Sigmoid colon (tissue), 7 donors: ENCODE results near the gene PPFIA2. TPM values are rescaled to one million over a fixed set of nuclear protein-coding genes. Genes with fewer than 3 reads are reported as not detected.

Experiments
- DNase-seq: peaks from one replicate; pipeline ENCODE4 v3.0.0-alpha.2; 2019
- H3K27ac ChIP-seq, 4 donors: fragments of 200-600 bp; sonication (generic); one replicate each; pipeline ENCODE4 v1.5.1; 2016 to 2019; ENCODE audit warnings: mild to moderate bottlenecking in 1 of 4
- H3K27me3 ChIP-seq, 3 donors: fragments of 200-600 bp; sonication (generic); one replicate each; pipeline ENCODE4 v1.5.1; 2019; ENCODE audit warnings: mild to moderate bottlenecking in 1 of 3
- H3K36me3 ChIP-seq, 4 donors: fragments of 200-600 bp; sonication (generic); one replicate each; pipeline ENCODE4 v1.5.1; 2016 to 2019
- H3K4me1 ChIP-seq, 4 donors: fragments of 200-600 bp; sonication (generic); one replicate each; pipeline ENCODE4 v1.5.1; 2017 to 2019
- H3K4me3 ChIP-seq, 4 donors: fragments of 200-600 bp; sonication (generic); one replicate each; pipeline ENCODE4 v1.5.1; 2017 to 2019; ENCODE audit warnings: mild to moderate bottlenecking in 2 of 4, moderate library complexity in 1 of 4
- H3K9me3 ChIP-seq, 4 donors: fragments of 200-600 bp in 3 of 4; sonication (generic) in 3 of 4; one replicate each; pipeline versions ENCODE4 v1.5.1 to v1.6.1; 2013 to 2019
- CTCF ChIP-seq, 4 experiments: fragments of 450-650 bp in 3 of 4; fragments of 200-600 bp in 1 of 4; IDR thresholded peaks; one replicate each; pipeline ENCODE4 v1.5.1; 2016 to 2019; ENCODE audit warnings: antibody characterized with exemption in 4 of 4, mild to moderate bottlenecking in 3 of 4, moderate library complexity in 2 of 4
- EP300 ChIP-seq, 4 donors: sonication (generic); formaldehyde crosslinking; IDR thresholded peaks; one replicate each; pipeline ENCODE4 v1.6.1; 2017; ENCODE audit warnings: antibody characterized with exemption in 4 of 4
- POLR2A ChIP-seq, 2 donors: fragments of 450-650 bp; IDR thresholded peaks; one replicate each; pipeline ENCODE4 v1.6.1; 2016; ENCODE audit warnings: antibody characterized with exemption in 2 of 2, mild to moderate bottlenecking in 2 of 2, moderate library complexity in 2 of 2
- POLR2AphosphoS5 ChIP-seq, 4 donors: sonication (generic); formaldehyde crosslinking; IDR thresholded peaks; one replicate each; pipeline ENCODE4 v1.6.1; 2017; ENCODE audit warnings: antibody characterized with exemption in 4 of 4
- WGBS, 2 donors: extraction: QIAGEN DNeasy Blood & Tissue Kit; methylation state at CpG; one replicate each; pipeline ENCODE4 v1.1.7; 2013; 5-methylcytosine and 5-hydroxymethylcytosine counted together
- intact Hi-C: fragments of 100-400 bp; cut with DNase I; formaldehyde crosslinking; loops from one replicate; pipeline ENCODE4 v1.15.1; 2023
- polyA plus RNA-seq, 3 donors: library from polyadenylated mRNA; stranded (reverse); fragments of 200-250 nt; gene quantifications; one replicate each; pipeline ENCODE4 v1.2.3, GENCODE V29; 2013
- total RNA-seq, 4 donors: library from RNA; depleted of rRNA; stranded (reverse); fragments of >200 nt; gene quantifications; one replicate each; pipeline ENCODE4 v1.1.0, GENCODE V29; 2016
- donor health status: healthy with polysubstance abuse.
- donor health status: Bipolar disorder and iron deficiency.
- donor health status: healthy.

Gene PPFIA2
- total and polyA plus RNA-seq, 7 donors, result 0.44 to 4.4 (median 2.5) TPM; not detected in 2

GRCh38 chr12:81370456-81370855, 388.7 kb downstream of the PPFIA2 start:
- TF ChIP-seq POLR2AphosphoS5 (IDR thresholded peaks at IDR 0.05) (no peak), POLR2A (IDR thresholded peaks at IDR 0.05) (no peak), EP300 (IDR thresholded peaks at IDR 0.05) (no peak), CTCF (IDR thresholded peaks at IDR 0.05) (no peak)
- WGBS, 2 donors, result 26 to 63% methylated on average over 1 of the region's 1 CpG
- intact Hi-C loops, result no loop called here

GRCh38 chr12:81369175-81369574, 390.0 kb downstream of the PPFIA2 start:
- Histone ChIP-seq H3K27ac (no peak overlapping the region), H3K36me3 (no peaks in the 10 kb centered on the region), H3K9me3 (no peaks in the 10 kb centered on the region), H3K4me1 (no peaks in the 10 kb centered on the region), H3K27me3 (no peaks in the 10 kb centered on the region), H3K4me3 (no peak overlapping the region)
- no peak for DNase-seq
- TF ChIP-seq POLR2A (IDR thresholded peaks at IDR 0.05), result no peak
- no peak for TF ChIP-seq POLR2AphosphoS5 (IDR thresholded peaks at IDR 0.05)
- no peak for TF ChIP-seq CTCF (IDR thresholded peaks at IDR 0.05)
- no peak for TF ChIP-seq EP300 (IDR thresholded peaks at IDR 0.05)
- intact Hi-C loops, result no loop called here

More at GRCh38 chr12:81370456-81370855, 388.7 kb downstream of the PPFIA2 start:
- Histone ChIP-seq H3K9me3 (no peaks in the 10 kb centered on the region), H3K27ac (no peak overlapping the region), H3K4me3 (no peak overlapping the region), H3K4me1 (no peaks in the 10 kb centered on the region), H3K27me3 (no peaks in the 10 kb centered on the region), H3K36me3 (no peaks in the 10 kb centered on the region)
- no peak for DNase-seq

- TF ChIP-seq EP300 (IDR thresholded peaks at IDR 0.05) (no peak), POLR2AphosphoS5 (IDR thresholded peaks at IDR 0.05) (no peak), POLR2A (IDR thresholded peaks at IDR 0.05) (no peak), CTCF (IDR thresholded peaks at IDR 0.05) (no peak)
- H3K36me3 ChIP-seq, result no peaks in the 10 kb centered on the region
- intact Hi-C loops, result no loop called here
- WGBS, 2 donors, result 46 to 67% methylated on average over 2 of the region's 2 CpGs
- H3K9me3 ChIP-seq, result no peaks in the 10 kb centered on the region
- no peaks in the 10 kb centered on the region for H3K4me1 ChIP-seq
- no peak overlapping the region for H3K4me3 ChIP-seq
- no peak for DNase-seq
- H3K27ac ChIP-seq, result no peak overlapping the region
- H3K27me3 ChIP-seq, result no peaks in the 10 kb centered on the region
Observed at GRCh38 chr12:81365284-81365683, 393.9 kb downstream of the PPFIA2 start.

GRCh38 chr12:81360916-81361315, 398.2 kb downstream of the PPFIA2 start:
- H3K4me3 ChIP-seq, result no peak overlapping the region
- intact Hi-C loops, result no loop called here
- TF ChIP-seq CTCF (IDR thresholded peaks at IDR 0.05), result no peak
- no peak for TF ChIP-seq EP300 (IDR thresholded peaks at IDR 0.05)
- no peak for TF ChIP-seq POLR2AphosphoS5 (IDR thresholded peaks at IDR 0.05)
- TF ChIP-seq POLR2A (IDR thresholded peaks at IDR 0.05), result no peak
- no peaks in the 10 kb centered on the region for H3K27me3 ChIP-seq
- no peak overlapping the region for H3K27ac ChIP-seq
- no peak for DNase-seq
- no peaks in the 10 kb centered on the region for H3K9me3 ChIP-seq
- H3K4me1 ChIP-seq, result no peaks in the 10 kb centered on the region
- H3K36me3 ChIP-seq, result no peaks in the 10 kb centered on the region

GRCh38 chr12:81359736-81360135, 399.4 kb downstream of the PPFIA2 start:
- intact Hi-C loops, result no loop called here
- TF ChIP-seq EP300 (IDR thresholded peaks at IDR 0.05) (no peak), POLR2AphosphoS5 (IDR thresholded peaks at IDR 0.05) (no peak), POLR2A (IDR thresholded peaks at IDR 0.05) (no peak), CTCF (IDR thresholded peaks at IDR 0.05) (no peak)

More at GRCh38 chr12:81359736-81360135, 399.4 kb downstream of the PPFIA2 start:
- Histone ChIP-seq H3K9me3 (no peaks in the 10 kb centered on the region), H3K27me3 (no peaks in the 10 kb centered on the region), H3K36me3 (no peaks in the 10 kb centered on the region), H3K27ac (no peak overlapping the region), H3K4me3 (no peak overlapping the region), H3K4me1 (no peaks in the 10 kb centered on the region)
- DNase-seq, result no peak
